ENCODE results near the gene HES2.

DNA sequence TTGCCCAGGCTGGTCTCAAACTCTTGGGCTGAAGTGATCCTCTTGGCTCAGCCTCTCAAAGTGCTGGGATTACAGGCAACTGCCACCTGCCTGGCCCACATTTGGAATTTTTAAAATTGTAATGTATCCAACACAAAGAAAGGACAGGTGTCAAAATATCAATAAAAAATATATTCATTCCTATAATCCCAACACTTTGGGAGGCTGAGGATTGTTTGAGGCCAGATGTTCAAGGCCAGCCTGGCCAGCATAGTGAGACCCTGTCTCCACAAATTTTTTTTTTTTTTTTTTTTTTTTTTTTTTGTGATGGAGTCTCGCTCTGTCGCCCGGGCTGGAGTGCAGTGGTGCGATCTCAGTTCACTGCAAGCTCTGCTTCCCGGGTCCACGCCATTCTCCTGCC lies 10.0 kb downstream of the HES2 start:
- TF ChIP-seq CEBPB (IDR thresholded peaks at IDR 0.05) (no peak), EP300 (IDR thresholded peaks at IDR 0.05; ENCODE audit: borderline replicate concordance) (no peak), RAD21 (IDR thresholded peaks at IDR 0.05; ENCODE audit: low read depth) (no peak), TEAD4 (IDR thresholded peaks at IDR 0.05) (no peak)
- TF ChIP-seq, protein P1, sequence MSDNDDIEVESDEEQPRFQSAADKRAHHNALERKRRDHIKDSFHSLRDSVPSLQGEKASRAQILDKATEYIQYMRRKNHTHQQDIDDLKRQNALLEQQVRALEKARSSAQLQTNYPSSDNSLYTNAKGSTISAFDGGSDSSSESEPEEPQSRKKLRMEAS (IDR thresholded peaks at IDR 0.05), result no peak
